GM18499 (cell line): ENCODE data around the gene KLRC4.
"Not testable (repeated sequence)": the region's sequence is repeated elsewhere in the genome, so short reads cannot be mapped to it uniquely, and the experiment has no call there.

ENCODE experiments used
- ATAC-seq: cut with Tn5 transposase; IDR thresholded peaks from one replicate; pipeline ENCODE4 v1.9.1; 2021; ENCODE audit warnings: moderate number of reproducible peaks; ENCODE audit not compliant: insufficient read depth, unreplicated experiment

Gene KLRC4

GRCh38 chr12:10369557-10370415 is 39.8 kb downstream of the KLRC4 start:
- no peak for ATAC-seq

- ATAC-seq = no peak
Observed at GRCh38 chr12:10368206-10369171, 41.1 kb downstream of the KLRC4 start.

- ATAC-seq = not testable (repeated sequence)
Observed at GRCh38 chr12:10367714-10368113, 41.8 kb downstream of the KLRC4 start.

- no peak for ATAC-seq
Observed at GRCh38 chr12:10366875-10367274, 42.7 kb downstream of the KLRC4 start.

GRCh38 chr12:10365696-10366405 is 43.7 kb downstream of the KLRC4 start:
- ATAC-seq = no peak

GRCh38 chr12:10364815-10365622 is 44.5 kb downstream of the KLRC4 start:
- peak; percentile 28 for ATAC-seq

- peak; percentile 67 for ATAC-seq
Observed at GRCh38 chr12:10363914-10364814, 45.4 kb downstream of the KLRC4 start.

GRCh38 chr12:10363658-10363913 is 46.0 kb downstream of the KLRC4 start:
- ATAC-seq = no peak

- no peak for ATAC-seq
Observed at GRCh38 chr12:10362828-10363657, 46.5 kb downstream of the KLRC4 start.

GRCh38 chr12:10362325-10362724 is 47.2 kb downstream of the KLRC4 start:
- no peak for ATAC-seq

GRCh38 chr12:10361622-10362021 is 47.9 kb downstream of the KLRC4 start:
- ATAC-seq = no peak

GRCh38 chr12:10361084-10361483 is 48.5 kb downstream of the KLRC4 start:
- ATAC-seq = no peak

GRCh38 chr12:10358969-10359368 is 50.6 kb downstream of the KLRC4 start:
- ATAC-seq = no peak

- ATAC-seq = no peak
Observed at GRCh38 chr12:10358131-10358530, 51.4 kb downstream of the KLRC4 start.
